HepG2 (cell line): Measurements from ENCODE around the gene CHADL. TPM values are rescaled to one million over a fixed set of nuclear protein-coding genes. Genes with fewer than 3 reads are reported as not detected.

Experiments used
- ADNP ChIP-seq: sonication (generic); formaldehyde crosslinking; IDR thresholded peaks from 2 replicates; pipeline ENCODE4 v1.4.0; 2020; ENCODE audit warnings: missing genetic modification reagents
- CENPT ChIP-seq: sonication (generic); formaldehyde crosslinking; IDR thresholded peaks from 2 replicates; pipeline ENCODE4 v1.8.0; 2022; ENCODE audit warnings: low read depth, mild to moderate bottlenecking, moderate library complexity, missing genetic modification reagents
- FOSL1 ChIP-seq: sonication (generic); formaldehyde crosslinking; IDR thresholded peaks from 2 replicates; pipeline ENCODE4 v1.9.0; 2021; ENCODE audit warnings: missing genetic modification reagents, borderline replicate concordance
- KDM6A ChIP-seq: IDR thresholded peaks from 2 replicates; pipeline ENCODE4 v1.6.1; 2016; ENCODE audit warnings: low read depth
- KLF15 ChIP-seq: sonication (generic); formaldehyde crosslinking; IDR thresholded peaks from 2 replicates; pipeline ENCODE4 v1.8.1; 2023; ENCODE audit warnings: borderline replicate concordance, mild to moderate bottlenecking, inconsistent platforms, missing genetic modification reagents, mixed read lengths
- MXI1 ChIP-seq: IDR thresholded peaks from 3 replicates; pipeline ENCODE4 v1.6.1; 2012; ENCODE audit warnings: low read depth, low read length, inconsistent platforms, borderline replicate concordance
- NFKBIZ ChIP-seq: IDR thresholded peaks from 2 replicates; pipeline ENCODE4 v1.6.1; 2018; ENCODE audit warnings: missing genetic modification reagents, missing compliant biosample characterization
- NR2F2 ChIP-seq: IDR thresholded peaks from 2 replicates; pipeline ENCODE4 v1.6.1; 2012; ENCODE audit warnings: low read depth, inconsistent platforms, borderline replicate concordance
- NR2F6 ChIP-seq, 2 experiments: IDR thresholded peaks; 2 replicates each; pipeline ENCODE4 v1.6.1; 2016; ENCODE audit warnings: antibody characterized with exemption in 1 of 2, mild to moderate bottlenecking in 1 of 2
- POLR2A ChIP-seq, 2 experiments: IDR thresholded peaks; 2 replicates each; pipeline ENCODE4 v1.6.1; 2011; ENCODE audit warnings: low read depth in 2 of 2, low read length in 2 of 2, mild to moderate bottlenecking in 1 of 2, moderate library complexity in 1 of 2; ENCODE audit not compliant: insufficient read depth in 1 of 2
- RERE ChIP-seq: IDR thresholded peaks from 2 replicates; pipeline ENCODE4 v1.6.1; 2016; ENCODE audit warnings: low read depth, missing genetic modification reagents, missing compliant biosample characterization
- SETDB1 ChIP-seq: sonication (generic); formaldehyde crosslinking; IDR thresholded peaks from 2 replicates; pipeline ENCODE4 v1.5.1; 2020; ENCODE audit warnings: missing genetic modification reagents, mild to moderate bottlenecking, borderline replicate concordance
- SP5 ChIP-seq: IDR thresholded peaks from 2 replicates; pipeline ENCODE4 v1.6.1; 2016; ENCODE audit warnings: low read depth, borderline replicate concordance
- ZBTB25 ChIP-seq: IDR thresholded peaks from 2 replicates; pipeline ENCODE4 v1.6.1; 2018; ENCODE audit warnings: missing genetic modification reagents
- ZEB1 ChIP-seq: IDR thresholded peaks from 2 replicates; pipeline ENCODE4 v1.6.1; 2012; ENCODE audit warnings: mild to moderate bottlenecking, low read depth, inconsistent platforms; ENCODE audit not compliant: insufficient replicate concordance
- ZKSCAN1 ChIP-seq: fragments of 150-350 bp; IDR thresholded peaks from 2 replicates; pipeline ENCODE4 v1.6.1; 2014; ENCODE audit warnings: low read length
- ZNF136 ChIP-seq: sonication (generic); formaldehyde crosslinking; IDR thresholded peaks from 2 replicates; pipeline ENCODE4 v1.8.1; 2022; ENCODE audit warnings: low read depth, mild to moderate bottlenecking, moderate library complexity, missing genetic modification reagents
- ZNF17 ChIP-seq: sonication (generic); formaldehyde crosslinking; IDR thresholded peaks from 2 replicates; pipeline ENCODE4 v1.5.0; 2020; ENCODE audit warnings: mild to moderate bottlenecking, missing genetic modification reagents
- ZNF180 ChIP-seq: sonication (generic); formaldehyde crosslinking; IDR thresholded peaks from 2 replicates; pipeline ENCODE4 v1.4.0; 2020; ENCODE audit warnings: low read depth, missing genetic modification reagents, borderline replicate concordance
- ZNF230 ChIP-seq: sonication (generic); formaldehyde crosslinking; IDR thresholded peaks from 2 replicates; pipeline ENCODE4 v1.4.0; 2020; ENCODE audit warnings: mild to moderate bottlenecking, missing genetic modification reagents
- ZNF703 ChIP-seq: sonication (generic); formaldehyde crosslinking; IDR thresholded peaks from 2 replicates; pipeline ENCODE4 v1.5.1; 2020; ENCODE audit warnings: missing genetic modification reagents, mild to moderate bottlenecking, moderate library complexity, borderline replicate concordance
- polyA plus RNA-seq, 8 experiments: library from polyadenylated mRNA; depleted of rRNA in 3 of 8; stranded (reverse) in 7 of 8; unstranded in 1 of 8; fragments of >200 nt; fragmentation: Illumina TruSeq in 4 of 8; extraction: Trizol in 4 of 8; gene quantifications; 2 replicates each; pipeline versions ENCODE4 v1.2.1 to v1.2.3, GENCODE V29; 2011 to 2016; ENCODE audit warnings: low read depth in 4 of 8, missing spikeins in 1 of 8, mixed read lengths in 1 of 8; ENCODE audit not compliant: insufficient read depth in 1 of 8
- total RNA-seq, 5 experiments: library from RNA; depleted of rRNA; stranded (reverse); fragments of >200 nt; fragmentation: Illumina TruSeq; extraction: Trizol; gene quantifications; 2 replicates each; pipeline ENCODE4 v1.2.3, GENCODE V29; 2016; ENCODE audit warnings: low read depth in 1 of 5
- TF ChIP-seq, protein P1 (sequence below): sonication (generic); formaldehyde crosslinking; IDR thresholded peaks from 2 replicates; pipeline ENCODE4 v1.5.0; 2020; ENCODE audit warnings: mild to moderate bottlenecking, missing genetic modification reagents, borderline replicate concordance

The CHADL gene
- total and polyA plus RNA-seq, 2 of the 13 experiments (the other 11 are each of a cell fraction or from before 2014, with no cell fraction given) = 2.8 to 8.1 TPM

GRCh38 chr22:41288245-41288946 is 47.7 kb upstream of the CHADL start (continued):
- TF ChIP-seq ZNF136 (CRISPR knock-in tag) (peak; percentile 91; the same call in 1 of the 2 replicates), ZKSCAN1 (no peak), ZNF230 (CRISPR knock-in tag) (no peak), SETDB1 (CRISPR knock-in tag) (no peak), CENPT (CRISPR knock-in tag) (no peak), RERE (no peak), NR2F2 (no peak), POLR2A (IDR thresholded peaks at IDR 0.05; ENCODE audit: insufficient read depth in 1 of 2, low read depth in 2 of 2, low read length in 2 of 2) (peak in 1 of 2 experiments; percentile 77; a peak in 3 of 4 replicates), ZEB1 (no peak), ADNP (no peak), KDM6A (CRISPR knock-in tag) (no peak), KLF15 (no peak), ZNF703 (CRISPR knock-in tag) (no peak), ZBTB25 (CRISPR knock-in tag) (no peak), SP5 (CRISPR knock-in tag) (no peak), ZNF17 (CRISPR knock-in tag) (no peak), MXI1 (0 out of 3 replicates have a peak, but pooled peaks have one; percentile 47), NFKBIZ (CRISPR knock-in tag) (no peak), ZNF180 (CRISPR knock-in tag) (no peak), NR2F6 (IDR thresholded peaks at IDR 0.05) (no peak), NR2F6 (CRISPR knock-in tag; IDR thresholded peaks at IDR 0.05) (peak; percentile 48; the same call in 1 of the 2 replicates), FOSL1 (CRISPR knock-in tag) (peak; percentile 99)
- TF ChIP-seq, protein P1, sequence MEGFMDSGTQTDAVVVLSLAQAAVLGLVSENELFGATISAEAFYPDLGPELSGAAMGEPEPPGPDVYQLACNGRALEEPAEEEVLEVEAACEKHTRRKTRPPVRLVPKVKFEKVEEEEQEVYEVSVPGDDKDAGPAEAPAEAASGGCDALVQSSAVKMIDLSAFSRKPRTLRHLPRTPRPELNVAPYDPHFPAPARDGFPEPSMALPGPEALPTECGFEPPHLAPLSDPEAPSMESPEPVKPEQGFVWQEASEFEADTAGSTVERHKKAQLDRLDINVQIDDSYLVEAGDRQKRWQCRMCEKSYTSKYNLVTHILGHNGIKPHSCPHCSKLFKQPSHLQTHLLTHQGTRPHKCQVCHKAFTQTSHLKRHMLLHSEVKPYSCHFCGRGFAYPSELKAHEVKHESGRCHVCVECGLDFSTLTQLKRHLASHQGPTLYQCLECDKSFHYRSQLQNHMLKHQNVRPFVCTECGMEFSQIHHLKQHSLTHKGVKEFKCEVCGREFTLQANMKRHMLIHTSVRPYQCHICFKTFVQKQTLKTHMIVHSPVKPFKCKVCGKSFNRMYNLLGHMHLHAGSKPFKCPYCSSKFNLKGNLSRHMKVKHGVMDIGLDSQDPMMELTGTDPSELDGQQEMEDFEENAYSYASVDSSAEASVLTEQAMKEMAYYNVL = no peak
